CD4-positive, alpha-beta T cell treated with Interleukin-15 for 4 hours (primary cell): Measurements from ENCODE around the gene RALGPS1.

Experiments
- DNase-seq: peaks from one replicate; pipeline ENCODE4 v3.0.0-alpha.2; 2020; ENCODE audit warnings: low spot score

Gene RALGPS1

GRCh38 chr9:126914458-126915280 is at the start of gene RALGPS1:
TSS of gene RALGPS1 (plus strand) at chr9:126914782. CDS start at chr9:126962290, 47,508 bp downstream.
- peak; percentile 92 for DNase-seq

- DNase-seq, result no peak
Measured at GRCh38 chr9:126869368-126869767, 45.2 kb upstream of the RALGPS1 start.

GRCh38 chr9:126872516-126872915 is 42.1 kb upstream of the RALGPS1 start:
- DNase-seq, result no peak

- DNase-seq, result no peak
Measured at GRCh38 chr9:126874546-126875314, 39.9 kb upstream of the RALGPS1 start.

GRCh38 chr9:126875756-126876510 is 38.6 kb upstream of the RALGPS1 start:
- DNase-seq, result no peak

GRCh38 chr9:126876531-126876930 is 38.1 kb upstream of the RALGPS1 start:
- no peak for DNase-seq

- no peak for DNase-seq
Measured at GRCh38 chr9:126877418-126877817, 37.2 kb upstream of the RALGPS1 start.

- no peak for DNase-seq
Measured at GRCh38 chr9:126879288-126879687, 35.3 kb upstream of the RALGPS1 start.

GRCh38 chr9:126880226-126880946 is 34.2 kb upstream of the RALGPS1 start:
- DNase-seq, result no peak

- DNase-seq, result no peak
Measured at GRCh38 chr9:126880947-126881332, 33.6 kb upstream of the RALGPS1 start.

- DNase-seq, result no peak
Measured at GRCh38 chr9:126882746-126883145, 31.8 kb upstream of the RALGPS1 start.

- no peak for DNase-seq
Measured at GRCh38 chr9:126883636-126884035, 30.9 kb upstream of the RALGPS1 start.

GRCh38 chr9:126885131-126885641 is 29.4 kb upstream of the RALGPS1 start:
- no peak for DNase-seq

GRCh38 chr9:126886034-126886822 is 28.4 kb upstream of the RALGPS1 start:
- DNase-seq, result no peak

GRCh38 chr9:126886897-126887296 is 27.7 kb upstream of the RALGPS1 start:
- DNase-seq, result no peak

- no peak for DNase-seq
Measured at GRCh38 chr9:126891676-126892075, 22.9 kb upstream of the RALGPS1 start.

- DNase-seq, result no peak
Measured at GRCh38 chr9:126893079-126893478, 21.5 kb upstream of the RALGPS1 start.

- no peak for DNase-seq
Measured at GRCh38 chr9:126894052-126894603, 20.5 kb upstream of the RALGPS1 start.

- no peak for DNase-seq
Measured at GRCh38 chr9:126902210-126902609, 12.4 kb upstream of the RALGPS1 start.

GRCh38 chr9:126904586-126904985 is 10.0 kb upstream of the RALGPS1 start:
- DNase-seq, result no peak
